ENCODE measurements around the gene RANBP17. TPM values are rescaled to one million over a fixed set of nuclear protein-coding genes. Genes with fewer than 3 reads are reported as not detected.
"Not testable (repeated sequence)": the region's sequence is repeated elsewhere in the genome, so short reads cannot be mapped to it uniquely, and the experiment has no call there.

Gene RANBP17
- total RNA-seq, 1 donor = 6.2 TPM

- Histone ChIP-seq H3K4me3 (ENCODE audit: low read length) (no peak overlapping the region), H3K4me1 (ENCODE audit: insufficient read depth, low read length) (no peaks in the 10 kb centered on the region), H3K9me3 (ENCODE audit: low read depth, low read length) (no peaks in the 10 kb centered on the region), H3K27me3 (ENCODE audit: insufficient read depth, low read length) (peaks cover 1% of the 10 kb centered on the region)
Measured at GRCh38 chr5:170854566-170854965, 7.3 kb upstream of the RANBP17 start.

GRCh38 chr5:170857066-170857465, 4.8 kb upstream of the RANBP17 start:
- no peak overlapping the region for H3K4me3 ChIP-seq (ENCODE audit: low read length)
- H3K27me3 ChIP-seq (ENCODE audit: insufficient read depth, low read length) = peaks cover 14% of the 10 kb centered on the region
- H3K9me3 ChIP-seq (ENCODE audit: low read depth, low read length) = peaks cover 12% of the 10 kb centered on the region
- H3K4me1 ChIP-seq (ENCODE audit: insufficient read depth, low read length) = no peaks in the 10 kb centered on the region

GRCh38 chr5:170860415-170860814, 1.4 kb upstream of the RANBP17 start:
- Histone ChIP-seq H3K9me3 (ENCODE audit: low read depth, low read length) (peaks cover 12% of the 10 kb centered on the region), H3K27me3 (ENCODE audit: insufficient read depth, low read length) (peaks cover 26% of the 10 kb centered on the region), H3K4me1 (ENCODE audit: insufficient read depth, low read length) (no peaks in the 10 kb centered on the region), H3K4me3 (ENCODE audit: low read length) (no peak overlapping the region)

GRCh38 chr5:170860818-170861666, 776 bp upstream of the RANBP17 start:
- Histone ChIP-seq H3K4me3 (ENCODE audit: low read length) (no peak overlapping the region), H3K4me1 (ENCODE audit: insufficient read depth, low read length) (no peaks in the 10 kb centered on the region), H3K27me3 (ENCODE audit: insufficient read depth, low read length) (peaks cover 26% of the 10 kb centered on the region), H3K9me3 (ENCODE audit: low read depth, low read length) (peaks cover 12% of the 10 kb centered on the region)

- H3K27me3 ChIP-seq (ENCODE audit: insufficient read depth, low read length) = peaks cover 26% of the 10 kb centered on the region
- H3K4me1 ChIP-seq (ENCODE audit: insufficient read depth, low read length) = no peaks in the 10 kb centered on the region
- H3K9me3 ChIP-seq (ENCODE audit: low read depth, low read length) = peaks cover 12% of the 10 kb centered on the region
- H3K4me3 ChIP-seq (ENCODE audit: low read length) = no peak overlapping the region
Measured at GRCh38 chr5:170861667-170861916, 226 bp upstream of the RANBP17 start.

GRCh38 chr5:170863646-170864045, 1.8 kb downstream of the RANBP17 start:
- peaks cover 26% of the 10 kb centered on the region for H3K27me3 ChIP-seq (ENCODE audit: insufficient read depth, low read length)
- no peak overlapping the region for H3K4me3 ChIP-seq (ENCODE audit: low read length)
- no peaks in the 10 kb centered on the region for H3K4me1 ChIP-seq (ENCODE audit: insufficient read depth, low read length)
- peaks cover 12% of the 10 kb centered on the region for H3K9me3 ChIP-seq (ENCODE audit: low read depth, low read length)

- H3K9me3 ChIP-seq (ENCODE audit: low read depth, low read length) = peaks cover 8% of the 10 kb centered on the region
- no peak overlapping the region for H3K4me3 ChIP-seq (ENCODE audit: low read length)
- no peaks in the 10 kb centered on the region for H3K4me1 ChIP-seq (ENCODE audit: insufficient read depth, low read length)
- peaks cover 20% of the 10 kb centered on the region for H3K27me3 ChIP-seq (ENCODE audit: insufficient read depth, low read length)
Measured at GRCh38 chr5:170865622-170866021, 3.8 kb downstream of the RANBP17 start.

GRCh38 chr5:170867825-170868224, 6.0 kb downstream of the RANBP17 start:
- Histone ChIP-seq H3K9me3 (ENCODE audit: low read depth, low read length) (no peaks in the 10 kb centered on the region), H3K4me3 (ENCODE audit: low read length) (no peak overlapping the region), H3K27me3 (ENCODE audit: insufficient read depth, low read length) (peaks cover 10% of the 10 kb centered on the region), H3K4me1 (ENCODE audit: insufficient read depth, low read length) (no peaks in the 10 kb centered on the region)

- not testable (repeated sequence) for H3K9me3 ChIP-seq (ENCODE audit: low read depth, low read length); H3K4me3 ChIP-seq (ENCODE audit: low read length); H3K27me3 ChIP-seq (ENCODE audit: insufficient read depth, low read length); H3K4me1 ChIP-seq (ENCODE audit: insufficient read depth, low read length)
Measured at GRCh38 chr5:170870390-170870789, 8.6 kb downstream of the RANBP17 start.

- no peaks in the 10 kb centered on the region for H3K9me3 ChIP-seq (ENCODE audit: low read depth, low read length)
- no peaks in the 10 kb centered on the region for H3K27me3 ChIP-seq (ENCODE audit: insufficient read depth, low read length)
- H3K4me3 ChIP-seq (ENCODE audit: low read length) = no peak overlapping the region
- no peaks in the 10 kb centered on the region for H3K4me1 ChIP-seq (ENCODE audit: insufficient read depth, low read length)
Measured at GRCh38 chr5:170874017-170874416, 12.2 kb downstream of the RANBP17 start.

GRCh38 chr5:170875811-170876210, 14.0 kb downstream of the RANBP17 start:
- Histone ChIP-seq H3K4me3 (ENCODE audit: low read length) (no peak overlapping the region), H3K27me3 (ENCODE audit: insufficient read depth, low read length) (no peaks in the 10 kb centered on the region), H3K4me1 (ENCODE audit: insufficient read depth, low read length) (no peaks in the 10 kb centered on the region), H3K9me3 (ENCODE audit: low read depth, low read length) (no peaks in the 10 kb centered on the region)

- H3K4me3 ChIP-seq (ENCODE audit: low read length) = no peak overlapping the region
- no peaks in the 10 kb centered on the region for H3K9me3 ChIP-seq (ENCODE audit: low read depth, low read length)
- H3K27me3 ChIP-seq (ENCODE audit: insufficient read depth, low read length) = no peaks in the 10 kb centered on the region
- no peaks in the 10 kb centered on the region for H3K4me1 ChIP-seq (ENCODE audit: insufficient read depth, low read length)
Measured at GRCh38 chr5:170880084-170880483, 18.3 kb downstream of the RANBP17 start.

- H3K27me3 ChIP-seq (ENCODE audit: insufficient read depth, low read length) = no peaks in the 10 kb centered on the region
- H3K4me1 ChIP-seq (ENCODE audit: insufficient read depth, low read length) = no peaks in the 10 kb centered on the region
- no peak overlapping the region for H3K4me3 ChIP-seq (ENCODE audit: low read length)
- no peaks in the 10 kb centered on the region for H3K9me3 ChIP-seq (ENCODE audit: low read depth, low read length)
Measured at GRCh38 chr5:170882345-170882744, 20.5 kb downstream of the RANBP17 start.

- Histone ChIP-seq H3K9me3 (ENCODE audit: low read depth, low read length) (no peaks in the 10 kb centered on the region), H3K27me3 (ENCODE audit: insufficient read depth, low read length) (no peaks in the 10 kb centered on the region), H3K4me3 (ENCODE audit: low read length) (no peak overlapping the region), H3K4me1 (ENCODE audit: insufficient read depth, low read length) (no peaks in the 10 kb centered on the region)
Measured at GRCh38 chr5:170885256-170885655, 23.4 kb downstream of the RANBP17 start.

- Histone ChIP-seq H3K4me1 (ENCODE audit: insufficient read depth, low read length) (no peaks in the 10 kb centered on the region), H3K9me3 (ENCODE audit: low read depth, low read length) (no peaks in the 10 kb centered on the region), H3K4me3 (ENCODE audit: low read length) (no peak overlapping the region), H3K27me3 (ENCODE audit: insufficient read depth, low read length) (no peaks in the 10 kb centered on the region)
Measured at GRCh38 chr5:170885809-170886208, 24.0 kb downstream of the RANBP17 start.

GRCh38 chr5:170886210-170886894, 24.5 kb downstream of the RANBP17 start:
- no peaks in the 10 kb centered on the region for H3K27me3 ChIP-seq (ENCODE audit: insufficient read depth, low read length)
- no peaks in the 10 kb centered on the region for H3K9me3 ChIP-seq (ENCODE audit: low read depth, low read length)
- H3K4me1 ChIP-seq (ENCODE audit: insufficient read depth, low read length) = no peaks in the 10 kb centered on the region
- H3K4me3 ChIP-seq (ENCODE audit: low read length) = no peak overlapping the region

All from mononuclear cell (primary cell).